HuH-7 (cell line): ENCODE data around the gene PLK3.
"Not testable (repeated sequence)": the region's sequence is repeated elsewhere in the genome, so short reads cannot be mapped to it uniquely, and the experiment has no call there.

ENCODE experiments used
- DNase-seq: peaks from one replicate; pipeline ENCODE4 v3.0.0; 2011; ENCODE audit warnings: low spot score

PLK3 gene

DNA sequence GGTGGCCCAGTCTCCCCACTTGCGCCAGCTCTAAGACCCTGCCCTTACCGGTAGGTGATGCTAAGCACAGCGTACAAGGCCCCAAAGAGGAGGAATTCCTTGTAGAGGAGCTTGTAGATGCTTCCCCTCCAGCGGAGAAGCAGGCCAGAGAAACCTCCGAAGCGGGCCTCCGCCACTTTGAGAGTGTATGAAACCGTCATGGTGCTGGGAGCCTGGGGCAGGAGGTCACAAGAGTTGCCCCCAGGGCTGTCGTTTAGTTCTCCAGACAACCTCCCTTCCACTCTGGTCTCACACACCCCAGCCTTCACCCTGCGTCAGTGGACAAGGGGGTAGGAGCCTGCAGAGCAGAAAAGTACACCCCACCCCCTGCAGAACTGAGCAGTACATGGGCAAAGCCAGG lies 12.7 kb upstream of the PLK3 start:
- DNase-seq, result no peak

DNA sequence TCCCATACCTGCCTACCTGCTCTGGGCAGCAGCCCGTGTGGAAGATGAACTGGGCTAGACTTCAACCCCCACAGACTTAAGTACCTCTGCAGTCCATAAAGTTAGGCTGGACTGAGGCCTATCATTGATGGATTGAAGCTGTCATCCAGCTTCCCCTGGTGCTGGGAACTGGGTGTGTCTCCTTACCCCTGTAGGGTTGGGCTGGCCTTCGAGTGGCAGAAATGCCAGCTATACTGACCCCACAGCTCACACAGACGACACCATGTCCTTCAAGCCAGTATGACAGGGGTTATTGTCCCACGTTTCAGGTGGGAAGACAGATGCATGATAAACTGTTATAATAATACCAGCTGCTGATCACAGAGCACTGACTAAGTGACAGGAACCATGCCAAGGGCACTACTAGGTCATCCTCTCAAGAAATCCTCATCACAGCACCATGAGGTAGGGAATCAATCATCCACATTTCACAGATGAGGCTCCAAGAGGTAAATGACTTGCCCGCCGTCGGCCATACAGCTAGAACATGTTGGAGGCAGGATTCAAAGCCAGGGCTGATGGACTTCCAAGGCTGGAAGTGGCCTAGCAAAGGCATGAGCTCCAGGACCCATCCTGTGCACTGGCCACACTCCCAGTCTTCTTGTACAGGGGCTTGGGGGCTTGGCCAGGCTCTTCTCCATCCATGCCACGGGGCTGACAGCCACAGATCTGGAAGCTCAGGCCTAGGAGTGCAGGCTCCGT lies 11.9 kb upstream of the PLK3 start, which contains the start of gene BEST4:
Gene BEST4, minus strand, starts transcription at position 51 of the 741 bp plus-strand sequence. CDS start 465 bp downstream, outside the sequence.
- no peak for DNase-seq

DNA sequence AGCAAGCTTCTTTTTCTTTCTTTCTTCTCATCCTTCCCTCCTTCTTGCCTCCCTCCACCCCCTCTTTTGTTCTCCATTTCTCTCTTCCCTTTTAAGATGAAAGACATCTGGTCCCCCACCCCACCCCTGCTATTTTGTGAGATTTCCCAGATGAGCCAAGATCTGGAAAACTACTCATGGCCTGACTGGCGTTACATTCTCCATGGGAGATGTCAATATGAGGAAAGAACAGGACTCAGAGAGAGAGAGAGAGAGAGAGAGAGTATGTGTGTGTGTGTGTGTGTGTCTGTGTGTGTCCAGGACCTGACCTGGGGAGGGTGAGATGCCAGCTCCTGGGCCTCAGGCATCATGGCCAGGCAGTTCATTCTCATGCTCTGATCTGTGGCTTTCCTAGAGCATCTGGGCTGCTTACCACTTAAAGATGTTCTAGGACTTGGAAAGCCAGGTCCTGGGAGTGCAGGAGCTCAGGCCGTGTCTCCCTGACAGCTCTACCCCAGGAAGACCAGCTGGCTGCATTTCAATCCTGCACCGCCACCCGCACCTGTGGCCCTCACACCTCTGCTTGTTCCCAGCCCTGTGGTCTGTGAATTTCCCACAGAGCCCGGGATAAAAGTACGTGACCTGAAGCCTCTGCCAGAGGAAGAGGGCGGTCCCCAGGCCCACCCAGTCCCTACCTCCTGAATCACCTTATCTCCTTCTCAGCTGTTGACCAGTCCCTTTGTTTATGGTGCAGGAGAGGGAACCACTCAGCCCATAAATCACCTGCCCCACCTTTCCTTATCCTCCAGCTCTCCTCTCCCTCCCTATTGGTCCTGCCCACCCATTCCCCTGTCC lies 9.0 kb upstream of the PLK3 start:
- no peak for DNase-seq

DNA sequence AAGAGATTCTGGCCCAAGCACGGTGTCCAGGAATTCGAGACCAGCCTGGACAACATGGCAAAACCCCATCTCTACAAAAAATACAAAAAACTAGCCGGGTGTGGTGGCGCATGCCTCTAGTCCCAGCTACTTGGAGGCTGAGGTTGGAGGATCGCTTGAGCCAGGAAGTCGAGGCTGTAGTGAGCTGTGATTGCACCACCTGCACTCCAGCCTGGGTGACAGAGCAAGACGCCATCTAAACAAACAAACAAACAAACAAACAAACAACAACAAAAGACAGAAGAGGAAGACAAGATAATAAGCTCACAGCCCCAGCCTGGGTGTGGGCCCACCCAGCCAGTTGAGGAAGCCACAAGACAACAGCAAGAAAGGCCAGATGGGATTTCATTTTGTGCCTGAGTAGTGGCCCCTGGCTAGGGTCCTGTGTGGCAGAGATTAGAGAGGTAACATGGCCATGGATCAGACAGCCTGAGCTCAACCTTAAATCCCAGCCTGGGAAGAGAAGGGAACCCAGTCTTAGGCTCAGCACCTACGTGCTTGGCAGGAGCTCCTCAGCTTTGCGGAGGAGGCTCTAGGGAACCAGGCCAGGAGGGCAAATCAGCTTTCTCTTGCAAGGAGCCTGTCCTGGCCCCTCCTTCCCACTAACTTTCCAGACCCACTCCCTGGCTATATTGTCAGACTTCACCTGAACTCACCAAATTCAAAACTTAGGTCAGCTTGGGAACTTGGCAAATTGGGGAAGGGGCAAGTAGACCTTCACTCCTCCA lies 7.3 kb upstream of the PLK3 start:
- no peak for DNase-seq

DNA sequence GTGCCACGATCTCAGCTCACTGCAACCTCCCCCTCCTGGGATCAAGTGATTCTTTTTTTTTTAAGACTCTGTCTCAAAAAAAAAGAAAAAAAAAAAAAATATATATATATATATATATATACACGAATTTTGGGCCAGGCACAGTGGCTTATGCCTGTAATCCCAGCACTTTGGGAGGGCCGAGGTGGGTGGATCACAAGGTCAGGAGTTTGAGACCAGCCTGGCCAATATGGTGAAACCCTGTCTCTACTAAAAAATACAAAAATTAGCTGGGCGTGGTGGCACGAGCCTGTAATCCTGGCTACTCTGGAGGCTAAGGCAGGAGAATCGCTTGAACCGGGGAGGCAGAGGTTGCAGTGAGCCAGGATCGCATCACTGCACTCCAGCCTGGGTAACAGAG lies 2.3 kb upstream of the PLK3 start:
- DNase-seq, result not testable (repeated sequence)

DNA sequence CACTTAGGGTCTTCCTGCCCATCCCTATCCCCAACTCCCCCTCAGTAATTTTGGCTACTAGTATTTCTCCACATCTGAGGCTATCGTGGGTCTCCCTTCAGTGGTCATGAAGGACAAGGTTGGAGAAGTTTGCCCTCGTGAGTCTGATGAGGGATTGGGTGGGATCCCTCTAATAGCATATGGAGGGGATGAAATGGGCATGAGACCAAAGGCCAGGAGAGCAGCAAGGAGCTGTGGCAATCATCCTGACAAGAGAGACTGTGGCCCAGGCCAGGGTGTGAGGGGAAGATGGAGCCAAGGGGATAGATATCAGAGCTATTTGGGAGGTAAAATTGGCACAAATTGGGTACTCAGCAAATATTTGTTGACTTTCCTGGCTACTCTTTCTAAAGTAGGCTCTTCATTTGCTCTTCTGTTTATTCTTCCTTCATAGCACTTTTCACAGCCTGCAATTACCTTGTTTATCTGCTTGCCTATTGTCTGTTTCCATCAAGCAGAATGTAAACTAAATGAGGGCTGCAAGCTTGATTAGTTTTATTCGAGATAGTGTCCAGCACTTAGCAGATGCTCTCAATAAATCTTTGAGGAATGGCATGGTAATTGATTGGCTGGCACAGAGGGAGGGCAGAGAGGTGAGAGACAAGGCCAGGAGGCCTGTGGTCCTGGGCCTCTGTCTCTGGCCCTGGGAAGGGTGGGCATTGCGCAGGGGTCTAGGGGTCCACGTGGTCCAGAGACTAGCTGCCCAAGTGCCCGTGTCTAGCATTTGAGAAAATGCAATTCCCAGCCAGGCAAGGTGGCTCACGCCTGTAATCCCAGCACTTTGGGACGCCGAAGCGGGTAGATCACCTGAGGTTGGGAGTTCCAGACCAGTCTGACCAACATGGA lies 1.5 kb upstream of the PLK3 start:
- DNase-seq, result no peak

DNA sequence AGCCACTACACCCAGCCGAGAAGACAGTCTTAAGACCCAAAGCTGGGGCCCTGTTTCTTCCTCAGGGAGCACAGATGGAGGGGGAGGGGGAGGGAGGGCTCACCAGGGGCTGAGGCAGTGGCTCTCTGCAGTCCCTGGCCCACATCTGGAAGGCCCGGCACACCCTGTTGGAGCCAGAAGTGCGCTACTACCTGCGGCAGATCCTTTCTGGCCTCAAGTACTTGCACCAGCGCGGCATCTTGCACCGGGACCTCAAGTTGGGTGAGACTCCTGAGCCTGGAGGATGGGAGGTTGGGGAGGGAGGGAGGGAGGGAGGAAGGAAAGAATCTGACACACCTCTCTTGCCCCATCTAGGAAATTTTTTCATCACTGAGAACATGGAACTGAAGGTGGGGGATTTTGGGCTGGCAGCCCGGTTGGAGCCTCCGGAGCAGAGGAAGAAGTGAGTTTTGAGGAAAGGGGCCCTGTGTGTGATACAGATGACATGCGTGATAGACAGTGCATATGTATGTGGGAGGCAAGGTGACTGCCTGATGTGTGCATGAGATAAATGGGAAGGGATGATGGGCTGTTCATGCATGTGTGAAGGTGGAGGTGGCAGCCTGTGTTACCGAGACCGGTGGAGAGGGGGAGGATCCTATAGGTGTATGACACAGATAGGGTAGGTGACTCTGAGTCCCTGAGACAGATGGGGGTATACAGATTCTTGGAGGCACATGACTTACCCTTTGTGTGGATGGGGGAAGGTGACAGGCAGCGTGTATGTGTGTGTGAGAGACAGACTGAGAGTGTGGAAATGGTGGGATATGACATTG lies 1.5 kb downstream of the PLK3 start:
- no peak for DNase-seq

DNA sequence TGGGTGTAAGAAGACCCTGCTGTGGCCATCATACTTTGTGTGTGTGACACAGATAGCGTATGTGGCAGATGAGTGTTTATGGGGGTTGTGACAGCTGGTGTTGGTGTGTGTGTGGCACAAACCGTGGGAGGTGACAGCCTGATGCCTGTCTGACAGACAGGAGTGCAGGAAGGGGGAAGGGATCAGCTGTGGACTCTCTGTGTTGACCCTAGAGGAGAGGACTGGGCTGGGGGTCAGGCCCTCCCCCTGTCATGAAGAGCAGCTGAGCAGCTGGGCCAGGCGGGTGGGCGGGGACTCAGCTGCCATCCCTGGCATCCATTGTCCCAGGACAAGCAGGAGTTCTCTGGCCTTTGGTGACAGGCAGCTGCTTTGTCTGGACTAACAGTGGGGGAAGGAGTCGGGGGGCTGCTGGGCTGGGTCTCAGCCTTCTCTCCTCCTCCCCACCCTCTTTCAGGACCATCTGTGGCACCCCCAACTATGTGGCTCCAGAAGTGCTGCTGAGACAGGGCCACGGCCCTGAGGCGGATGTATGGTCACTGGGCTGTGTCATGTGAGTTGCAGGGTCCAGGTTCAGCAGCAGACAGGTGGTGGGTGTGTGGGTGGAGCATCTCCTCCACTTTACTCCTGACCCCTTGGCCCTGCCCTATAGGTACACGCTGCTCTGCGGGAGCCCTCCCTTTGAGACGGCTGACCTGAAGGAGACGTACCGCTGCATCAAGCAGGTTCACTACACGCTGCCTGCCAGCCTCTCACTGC lies 2.3 kb downstream of the PLK3 start:
- DNase-seq, result no peak

DNA sequence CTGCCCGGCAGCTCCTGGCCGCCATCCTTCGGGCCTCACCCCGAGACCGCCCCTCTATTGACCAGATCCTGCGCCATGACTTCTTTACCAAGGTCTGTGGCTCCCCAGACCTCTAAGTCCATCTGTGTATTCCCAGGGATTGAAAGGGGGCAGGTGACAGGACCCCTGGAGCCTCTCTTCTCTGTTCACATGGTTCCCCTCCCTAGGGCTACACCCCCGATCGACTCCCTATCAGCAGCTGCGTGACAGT lies 2.8 kb downstream of the PLK3 start:
- no peak for DNase-seq

DNA sequence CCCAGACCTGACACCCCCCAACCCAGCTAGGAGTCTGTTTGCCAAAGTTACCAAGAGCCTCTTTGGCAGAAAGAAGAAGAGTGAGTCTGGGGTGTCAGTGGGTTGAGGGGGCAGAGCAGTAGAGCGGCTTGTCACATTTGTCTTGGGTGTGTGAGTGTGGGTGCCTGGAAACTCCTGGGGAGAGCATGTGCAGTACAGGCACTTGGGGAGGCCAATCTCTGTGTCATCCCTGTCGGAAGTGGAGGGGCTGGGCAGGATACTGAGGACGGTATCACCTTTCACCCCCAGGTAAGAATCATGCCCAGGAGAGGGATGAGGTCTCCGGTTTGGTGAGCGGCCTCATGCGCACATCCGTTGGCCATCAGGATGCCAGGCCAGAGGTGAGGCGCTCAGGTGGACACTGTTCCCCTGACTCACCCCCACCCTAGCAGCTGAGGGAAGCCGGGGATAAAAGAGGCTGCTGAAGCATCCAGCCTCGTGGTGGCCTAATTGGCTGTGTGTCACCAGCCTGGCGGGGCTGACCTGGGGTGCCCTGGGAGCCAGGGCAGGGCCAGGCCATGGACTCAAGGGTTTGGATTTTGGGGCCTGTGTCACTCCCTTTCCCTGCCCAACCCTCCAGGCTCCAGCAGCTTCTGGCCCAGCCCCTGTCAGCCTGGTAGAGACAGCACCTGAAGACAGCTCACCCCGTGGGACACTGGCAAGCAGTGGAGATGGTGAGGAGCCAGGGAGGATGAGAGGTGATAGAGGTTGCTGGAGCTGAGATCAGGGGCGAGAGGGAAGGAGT lies 3.3 kb downstream of the PLK3 start:
- no peak for DNase-seq

DNA sequence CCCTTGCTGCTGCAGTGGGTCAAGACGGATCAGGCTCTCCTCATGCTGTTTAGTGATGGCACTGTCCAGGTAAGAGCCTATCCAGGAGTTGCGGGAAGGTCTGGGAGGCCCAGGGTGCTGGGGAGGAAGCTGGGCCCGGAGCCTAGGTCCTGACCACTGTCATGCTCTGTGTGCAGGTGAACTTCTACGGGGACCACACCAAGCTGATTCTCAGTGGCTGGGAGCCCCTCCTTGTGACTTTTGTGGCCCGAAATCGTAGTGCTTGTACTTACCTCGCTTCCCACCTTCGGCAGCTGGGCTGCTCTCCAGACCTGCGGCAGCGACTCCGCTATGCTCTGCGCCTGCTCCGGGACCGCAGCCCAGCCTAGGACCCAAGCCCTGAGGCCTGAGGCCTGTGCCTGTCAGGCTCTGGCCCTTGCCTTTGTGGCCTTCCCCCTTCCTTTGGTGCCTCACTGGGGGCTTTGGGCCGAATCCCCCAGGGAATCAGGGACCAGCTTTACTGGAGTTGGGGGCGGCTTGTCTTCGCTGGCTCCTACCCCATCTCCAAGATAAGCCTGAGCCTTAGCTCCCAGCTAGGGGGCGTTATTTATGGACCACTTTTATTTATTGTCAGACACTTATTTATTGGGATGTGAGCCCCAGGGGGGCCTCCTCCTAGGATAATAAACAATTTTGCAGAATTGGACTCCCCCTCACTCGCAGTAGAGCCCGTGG lies 5.3 kb downstream of the PLK3 start:
- DNase-seq, result no peak

DNA sequence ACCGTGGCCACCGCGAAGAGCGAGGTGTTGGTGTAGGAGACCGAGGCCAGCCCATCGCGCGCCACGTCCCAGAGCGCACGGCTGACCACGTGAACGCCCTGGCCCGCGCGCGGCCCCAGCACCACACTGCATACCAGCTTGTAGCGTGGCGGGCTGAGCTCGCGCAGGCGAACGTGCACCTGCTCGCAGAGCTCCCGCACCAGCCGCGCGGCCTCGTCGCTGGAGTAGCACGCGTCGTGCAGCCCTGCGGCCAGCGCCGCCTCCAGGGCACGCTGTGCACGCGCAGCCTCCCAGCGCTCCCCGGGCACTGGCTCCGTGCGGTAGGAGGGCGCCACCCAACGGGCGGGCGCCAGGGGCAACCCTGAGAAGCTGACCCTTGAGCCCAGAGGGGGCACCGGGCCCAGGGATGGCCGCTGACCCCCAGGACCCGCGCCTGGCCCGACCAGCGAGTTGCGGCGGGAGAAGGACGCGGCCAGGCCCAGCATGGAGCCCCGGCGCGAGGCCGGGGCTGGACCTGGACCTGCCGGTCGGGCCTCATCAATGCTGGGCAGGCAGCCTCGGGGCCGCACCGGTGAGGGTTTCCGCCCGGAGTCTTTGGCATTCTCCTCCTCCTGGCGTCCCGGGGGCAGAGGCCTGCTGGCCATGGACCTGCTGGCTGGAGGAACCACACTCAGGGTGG lies 6.0 kb downstream of the PLK3 start:
- no peak for DNase-seq

DNA sequence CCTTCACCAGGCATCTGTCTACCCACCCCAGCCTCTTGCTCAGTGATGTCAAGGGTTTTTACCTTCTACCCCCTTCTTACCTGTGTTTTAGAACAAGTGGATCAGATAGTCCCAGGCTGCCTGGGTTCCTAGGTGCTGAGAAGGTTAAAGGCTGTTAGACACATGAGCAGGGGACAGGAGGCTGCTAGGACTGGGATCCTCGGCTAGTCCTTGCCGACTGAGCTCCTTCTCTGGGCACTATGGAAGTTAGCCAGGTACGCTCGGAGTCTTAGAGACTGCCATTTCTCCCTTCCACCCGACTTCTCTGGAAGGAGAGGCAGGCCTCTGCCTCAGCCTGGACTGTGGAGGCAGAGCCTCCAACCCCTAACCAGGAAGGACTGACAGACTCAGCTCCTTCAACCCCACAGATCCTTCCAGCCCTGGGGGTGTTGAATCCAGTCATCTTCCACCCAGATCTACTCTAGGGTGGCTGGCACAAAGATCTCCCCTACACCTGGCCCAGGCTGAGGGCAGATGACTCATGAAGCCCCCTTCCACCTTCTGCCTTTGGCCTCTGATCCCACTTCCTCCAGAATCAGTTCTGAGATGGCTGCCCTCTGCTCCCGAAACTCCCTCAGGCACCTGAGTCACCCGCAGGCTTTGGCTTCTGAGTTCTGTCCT lies 6.7 kb downstream of the PLK3 start, which contains the start of gene DYNLT4:
Gene DYNLT4, minus strand, starts transcription at position 648 of the 660 bp plus-strand sequence. CDS start 683 bp downstream, outside the sequence.
- DNase-seq, result no peak

DNA sequence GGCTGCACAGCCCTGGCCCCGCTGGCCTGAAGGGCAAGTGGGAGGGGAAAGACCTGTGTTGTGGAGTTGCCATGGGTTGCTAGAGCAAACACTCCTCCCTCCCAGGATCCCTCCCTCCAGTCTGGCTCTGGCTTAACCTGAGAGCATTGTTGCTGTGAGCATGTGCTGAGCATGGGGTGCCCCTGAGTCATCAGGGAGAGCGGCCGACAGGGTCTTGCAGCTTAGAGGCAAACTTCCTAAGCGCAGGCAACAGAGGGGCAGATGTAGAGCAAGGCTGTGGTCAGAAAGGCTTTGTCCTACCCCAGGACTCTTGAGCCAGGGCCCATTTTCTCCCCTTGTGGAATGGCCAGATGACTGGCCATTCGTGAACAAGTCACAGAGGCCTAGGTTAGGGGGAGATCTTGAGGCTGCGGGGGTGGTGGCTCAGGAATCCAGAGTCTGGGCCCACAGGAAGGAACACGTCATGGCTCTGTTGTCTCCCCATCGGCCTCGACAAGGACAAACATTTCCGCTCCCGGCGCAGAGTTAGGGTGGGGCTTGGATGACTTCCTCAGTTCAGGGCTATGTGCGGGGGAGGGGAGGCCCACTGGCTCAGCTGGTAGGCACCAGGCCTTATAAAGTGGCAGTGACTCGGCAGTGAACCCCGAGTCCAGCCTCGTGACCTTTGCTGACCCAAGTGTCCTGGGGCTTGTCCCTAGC lies 7.3 kb downstream of the PLK3 start:
- peak; percentile 95 for DNase-seq

DNA sequence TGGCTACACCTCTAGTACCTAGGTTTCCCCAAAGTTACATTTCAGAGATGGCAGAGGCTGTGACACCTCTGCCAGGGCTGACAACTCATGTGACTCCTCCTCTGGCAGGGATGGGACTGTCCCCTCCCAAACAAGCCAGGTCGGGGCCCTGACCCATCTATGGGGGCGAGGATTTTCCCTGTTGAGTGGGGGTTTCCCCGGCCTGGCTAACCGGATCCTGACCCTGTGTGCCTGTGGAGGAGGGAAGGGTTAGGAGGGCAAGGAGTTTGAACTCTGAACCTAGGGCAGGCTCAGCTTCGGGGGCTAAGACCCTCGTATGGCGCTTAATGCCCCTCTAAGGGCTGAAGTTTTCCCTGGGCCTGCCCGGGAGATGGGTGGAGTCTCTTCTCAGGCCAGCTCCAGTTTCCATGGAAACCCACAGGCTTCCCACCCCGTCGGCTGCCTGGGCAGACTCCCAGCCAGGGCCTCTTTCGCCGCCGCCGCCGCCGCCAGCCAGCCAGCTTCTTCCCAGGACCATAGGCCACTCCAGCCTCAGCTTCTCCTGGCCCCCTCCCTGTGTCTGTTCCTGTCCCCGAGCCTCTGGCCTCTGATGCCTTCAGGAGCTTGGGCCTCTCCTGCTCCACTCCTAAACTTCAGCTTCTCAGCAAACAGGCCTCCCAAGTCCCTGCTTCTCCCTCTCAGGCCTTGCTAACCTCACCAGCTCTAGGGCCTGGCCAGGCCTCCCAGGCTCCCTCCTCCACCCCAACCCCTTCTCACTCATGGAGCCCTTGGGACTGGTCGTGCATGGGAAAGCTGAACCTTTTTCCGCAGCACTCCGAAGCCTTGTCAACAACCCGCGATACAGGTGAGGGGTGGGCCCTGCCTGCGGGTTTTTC lies 8.1 kb downstream of the PLK3 start, which contains the start of gene BTBD19:
Gene BTBD19, plus strand, starts transcription at position 461 of the 875 bp plus-strand sequence. Its CDS starts 298 bp downstream, at position 759.
- DNase-seq, result peak; percentile 74
